ENCODE data around the gene OSBPL10.

OSBPL10 gene

GRCh38 chr3:31984321-31984720, 3.3 kb upstream of the OSBPL10 start:
- Histone ChIP-seq H3K4me3 (no peak overlapping the region), H3K9me3 (peaks cover 0 to 10% (median 10%) of the 10 kb centered on the region in 3 donors), H3K27me3 (no peaks in the 10 kb centered on the region), H3K36me3 (no peaks in the 10 kb centered on the region), H3K27ac (no peak overlapping the region), H3K4me1 (peaks cover 0 to 16% (median 11%) of the 10 kb centered on the region in 4 donors)
- TF ChIP-seq CTCF (IDR thresholded peaks at IDR 0.05), result no peak
- intact Hi-C loops (cut with DNase I; ENCODE audit: low total_unique reads), result no loop called here
- DNase-seq, result no peak

GRCh38 chr3:31980530-31981205, 394 bp downstream of the OSBPL10 start:
- Histone ChIP-seq H3K4me1 (peaks cover 0 to 23% (median 13%) of the 10 kb centered on the region in 4 donors), H3K36me3 (no peaks in the 10 kb centered on the region), H3K27ac (peak overlapping the region; percentile 88), H3K4me3 (peak overlapping the region; percentile 70 to 83), H3K9me3 (no peaks in the 10 kb centered on the region), H3K27me3 (no peaks in the 10 kb centered on the region)
- intact Hi-C loops (cut with DNase I; ENCODE audit: low total_unique reads), result no loop called here
- peak; percentile 42 to 75 for DNase-seq
- peak in 1 of 2 experiments; percentile 7 for TF ChIP-seq CTCF (IDR thresholded peaks at IDR 0.05)

GRCh38 chr3:31979001-31979697, 1.9 kb downstream of the OSBPL10 start:
- intact Hi-C loops (cut with DNase I; ENCODE audit: low total_unique reads), result no loop called here
- H3K4me3 ChIP-seq, result no peak overlapping the region
- no peaks in the 10 kb centered on the region for H3K9me3 ChIP-seq
- H3K27me3 ChIP-seq, result no peaks in the 10 kb centered on the region
- H3K27ac ChIP-seq, result no peak overlapping the region
- TF ChIP-seq CTCF (IDR thresholded peaks at IDR 0.05), result no peak
- peaks cover 0 to 23% (median 13%) of the 10 kb centered on the region in 4 donors for H3K4me1 ChIP-seq
- no peak for DNase-seq
- H3K36me3 ChIP-seq, result no peaks in the 10 kb centered on the region

DNA sequence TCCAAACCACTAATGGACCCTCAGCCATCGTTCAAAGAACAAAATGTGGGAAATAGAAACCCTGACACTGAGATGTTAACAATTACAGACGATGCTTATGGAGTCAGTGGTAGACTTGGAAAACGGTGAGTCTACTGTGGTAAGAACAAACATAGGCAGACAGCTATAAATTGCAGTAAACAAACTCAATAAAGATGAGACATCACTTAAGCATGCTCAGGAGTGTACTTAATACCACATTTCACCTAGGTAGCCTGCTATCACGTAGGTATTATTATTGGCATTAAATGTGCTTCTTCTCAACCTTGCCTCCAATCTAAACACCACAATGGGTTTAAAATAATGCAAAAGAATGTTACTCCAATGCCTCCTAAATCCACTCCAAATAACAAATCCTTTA, 2.5 kb downstream of the OSBPL10 start:
- no peak for DNase-seq
- Histone ChIP-seq H3K4me3 (no peak overlapping the region), H3K36me3 (no peaks in the 10 kb centered on the region), H3K27me3 (no peaks in the 10 kb centered on the region), H3K27ac (no peak overlapping the region), H3K9me3 (no peaks in the 10 kb centered on the region), H3K4me1 (peaks cover 0 to 23% (median 13%) of the 10 kb centered on the region in 4 donors)
- TF ChIP-seq CTCF (IDR thresholded peaks at IDR 0.05), result no peak
- intact Hi-C loops (cut with DNase I; ENCODE audit: low total_unique reads), result no loop called here

DNA sequence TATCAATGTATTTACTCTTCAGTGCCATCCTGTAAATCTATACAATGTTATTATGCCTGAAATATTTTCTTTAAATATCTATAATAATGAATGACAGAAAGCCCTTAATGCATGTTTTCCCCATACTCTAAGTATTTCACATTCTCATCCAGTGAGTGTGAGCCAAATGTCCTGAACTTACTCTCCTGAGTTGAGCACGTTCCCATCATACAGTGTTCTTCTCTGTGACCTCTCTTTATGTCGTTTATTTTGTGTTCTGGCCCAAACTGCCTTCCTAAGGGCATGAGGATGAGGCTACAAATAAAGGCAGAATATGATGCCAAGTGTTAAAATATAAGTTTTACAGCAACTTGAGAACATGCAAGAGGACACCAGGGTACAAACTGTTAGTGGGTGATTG, 3.3 kb downstream of the OSBPL10 start:
- Histone ChIP-seq H3K9me3 (no peaks in the 10 kb centered on the region), H3K27ac (no peak overlapping the region), H3K27me3 (no peaks in the 10 kb centered on the region), H3K4me1 (peaks cover 0 to 23% (median 13%) of the 10 kb centered on the region in 4 donors), H3K4me3 (no peak overlapping the region), H3K36me3 (no peaks in the 10 kb centered on the region)
- intact Hi-C loops (cut with DNase I; ENCODE audit: low total_unique reads), result no loop called here
- no peak for TF ChIP-seq CTCF (IDR thresholded peaks at IDR 0.05)
- no peak for DNase-seq

Data from tibial artery (tissue), 4 donors.